Loucy (cell line): ENCODE measurements around the gene EXOC3L1.

Experiments used
- H2AFZ ChIP-seq: fragments of 200-600 bp; sonication (generic); 2 replicates; pipeline ENCODE4 v1.6.0; 2016; ENCODE audit warnings: antibody characterized with exemption, mild to moderate bottlenecking, low read length, moderate library complexity
- H3F3A ChIP-seq: fragments of 200-600 bp; 2 replicates; pipeline ENCODE4 v1.6.0; 2016; ENCODE audit warnings: antibody characterized with exemption, low read depth, mild to moderate bottlenecking
- H3K27me3 ChIP-seq: fragments of 200-600 bp; sonication (generic); 2 replicates; pipeline ENCODE4 v1.6.1; 2014; ENCODE audit warnings: low read length, mild to moderate bottlenecking; ENCODE audit not compliant: insufficient read depth, poor library complexity, severe bottlenecking
- H3K36me3 ChIP-seq: fragments of 200-600 bp; sonication (generic); 2 replicates; pipeline ENCODE4 v1.6.1; 2016; ENCODE audit warnings: low read length; ENCODE audit not compliant: insufficient read depth
- H3K4me1 ChIP-seq: fragments of 200-600 bp; sonication (generic); 2 replicates; pipeline ENCODE4 v1.5.1; 2014; ENCODE audit warnings: low read length, mild to moderate bottlenecking; ENCODE audit not compliant: insufficient read depth, poor library complexity, severe bottlenecking
- H3K4me2 ChIP-seq: fragments of 200-600 bp; sonication (generic); 2 replicates; pipeline ENCODE4 v1.6.0; 2014; ENCODE audit warnings: antibody characterized with exemption, low read length, low read depth, mild to moderate bottlenecking; ENCODE audit not compliant: poor library complexity, severe bottlenecking
- H3K4me3 ChIP-seq: fragments of 200-600 bp; sonication (generic); 2 replicates; pipeline ENCODE4 v1.5.1; 2014; ENCODE audit warnings: low read length, mild to moderate bottlenecking, mixed read lengths; ENCODE audit not compliant: poor library complexity, severe bottlenecking
- H3K79me2 ChIP-seq: fragments of 200-600 bp; sonication (generic); 2 replicates; pipeline ENCODE4 v1.6.1; 2014; ENCODE audit warnings: low read length; ENCODE audit not compliant: insufficient read depth
- H3K9ac ChIP-seq: fragments of 200-600 bp; sonication (generic); 2 replicates; pipeline ENCODE4 v1.6.0; 2014; ENCODE audit warnings: mild to moderate bottlenecking, low read depth, low read length, moderate library complexity; ENCODE audit not compliant: poor library complexity, severe bottlenecking
- H3K9me2 ChIP-seq: fragments of 200-600 bp; sonication (generic); replicated peaks from 2 replicates; pipeline ENCODE4 v1.6.1; 2016; ENCODE audit warnings: low read depth, low read length, mixed read lengths
- H3K9me3 ChIP-seq: fragments of 200-600 bp; sonication (generic); 2 replicates; pipeline ENCODE4 v1.6.1; 2014; ENCODE audit warnings: mild to moderate bottlenecking, antibody characterized with exemption, low read length, low read depth; ENCODE audit not compliant: insufficient read depth
- H4K20me1 ChIP-seq: fragments of 200-600 bp; sonication (generic); 2 replicates; pipeline ENCODE4 v1.6.0; 2014; ENCODE audit warnings: antibody characterized with exemption, low read length, mild to moderate bottlenecking; ENCODE audit not compliant: insufficient read depth, poor library complexity, severe bottlenecking
- CTCF ChIP-seq: fragments of 200-600 bp; sonication (generic); conservative IDR thresholded peaks from 2 replicates; pipeline ENCODE4 v1.5.1; 2014; ENCODE audit warnings: mild to moderate bottlenecking, antibody characterized with exemption, low read length
- EZH2phosphoT487 ChIP-seq: fragments of 200-600 bp; IDR thresholded peaks from 2 replicates; pipeline ENCODE4 v1.6.1; 2018; ENCODE audit warnings: antibody characterized with exemption, mild to moderate bottlenecking, moderate library complexity, borderline replicate concordance

EXOC3L1 gene

GRCh38 chr16:67185651-67186134, 4.2 kb downstream of the EXOC3L1 start:
- TF ChIP-seq EZH2phosphoT487 (no peak), CTCF (no peak; the same call in 1 of the 2 replicates)
- peaks cover 20% of the 10 kb centered on the region for H4K20me1 ChIP-seq
- H3K4me3 ChIP-seq = no peak overlapping the region
- H3K79me2 ChIP-seq = peaks cover 19% of the 10 kb centered on the region
- no peak overlapping the region for H3K4me2 ChIP-seq
- H2AFZ ChIP-seq = no peak overlapping the region
- H3K4me1 ChIP-seq = peaks cover 16% of the 10 kb centered on the region
- H3K9me2 ChIP-seq = no peaks in the 10 kb centered on the region
- no peak overlapping the region for H3K9ac ChIP-seq
- no peaks in the 10 kb centered on the region for H3K36me3 ChIP-seq
- H3F3A ChIP-seq = no peaks in the 10 kb centered on the region
- H3K9me3 ChIP-seq = no peaks in the 10 kb centered on the region
- H3K27me3 ChIP-seq = no peaks in the 10 kb centered on the region

GRCh38 chr16:67184995-67185650, 4.8 kb downstream of the EXOC3L1 start:
- peaks cover 20% of the 10 kb centered on the region for H4K20me1 ChIP-seq
- H3K79me2 ChIP-seq = peaks cover 21% of the 10 kb centered on the region
- H3K36me3 ChIP-seq = no peaks in the 10 kb centered on the region
- H3K4me3 ChIP-seq = no peak overlapping the region
- peak overlapping the region; percentile 81 for H3K4me2 ChIP-seq
- peaks cover 16% of the 10 kb centered on the region for H3K4me1 ChIP-seq
- H3F3A ChIP-seq = no peaks in the 10 kb centered on the region
- no peaks in the 10 kb centered on the region for H3K27me3 ChIP-seq
- no peak overlapping the region for H2AFZ ChIP-seq
- no peaks in the 10 kb centered on the region for H3K9me2 ChIP-seq
- TF ChIP-seq EZH2phosphoT487 (no peak), CTCF (peak; percentile 78)
- no peak overlapping the region for H3K9ac ChIP-seq
- no peaks in the 10 kb centered on the region for H3K9me3 ChIP-seq

- peaks cover 20% of the 10 kb centered on the region for H4K20me1 ChIP-seq
- H2AFZ ChIP-seq = peak overlapping the region; percentile 98; the same call in 1 of the 2 replicates
- H3K9me2 ChIP-seq = no peaks in the 10 kb centered on the region
- H3K36me3 ChIP-seq = no peaks in the 10 kb centered on the region
- H3K4me1 ChIP-seq = peaks cover 16% of the 10 kb centered on the region
- no peaks in the 10 kb centered on the region for H3K9me3 ChIP-seq
- peak overlapping the region; percentile 90 for H3K4me3 ChIP-seq
- no peak for TF ChIP-seq CTCF
- TF ChIP-seq EZH2phosphoT487 = no peak
- H3K9ac ChIP-seq = no peak overlapping the region
- no peaks in the 10 kb centered on the region for H3F3A ChIP-seq
- H3K27me3 ChIP-seq = no peaks in the 10 kb centered on the region
- H3K4me2 ChIP-seq = peak overlapping the region; percentile 81
- H3K79me2 ChIP-seq = peaks cover 25% of the 10 kb centered on the region
Observed at GRCh38 chr16:67184453-67184994, 5.4 kb downstream of the EXOC3L1 start.
